Sigmoid colon (tissue), 4 donors: ENCODE results near the gene MC4R.

Source experiments
- CTCF ChIP-seq, 4 experiments: fragments of 450-650 bp in 3 of 4; fragments of 200-600 bp in 1 of 4; IDR thresholded peaks; one replicate each; pipeline ENCODE4 v1.5.1; 2016 to 2019; ENCODE audit warnings: antibody characterized with exemption in 4 of 4, mild to moderate bottlenecking in 3 of 4, moderate library complexity in 2 of 4
- EP300 ChIP-seq, 4 donors: sonication (generic); formaldehyde crosslinking; IDR thresholded peaks; one replicate each; pipeline ENCODE4 v1.6.1; 2017; ENCODE audit warnings: antibody characterized with exemption in 4 of 4

DNA sequence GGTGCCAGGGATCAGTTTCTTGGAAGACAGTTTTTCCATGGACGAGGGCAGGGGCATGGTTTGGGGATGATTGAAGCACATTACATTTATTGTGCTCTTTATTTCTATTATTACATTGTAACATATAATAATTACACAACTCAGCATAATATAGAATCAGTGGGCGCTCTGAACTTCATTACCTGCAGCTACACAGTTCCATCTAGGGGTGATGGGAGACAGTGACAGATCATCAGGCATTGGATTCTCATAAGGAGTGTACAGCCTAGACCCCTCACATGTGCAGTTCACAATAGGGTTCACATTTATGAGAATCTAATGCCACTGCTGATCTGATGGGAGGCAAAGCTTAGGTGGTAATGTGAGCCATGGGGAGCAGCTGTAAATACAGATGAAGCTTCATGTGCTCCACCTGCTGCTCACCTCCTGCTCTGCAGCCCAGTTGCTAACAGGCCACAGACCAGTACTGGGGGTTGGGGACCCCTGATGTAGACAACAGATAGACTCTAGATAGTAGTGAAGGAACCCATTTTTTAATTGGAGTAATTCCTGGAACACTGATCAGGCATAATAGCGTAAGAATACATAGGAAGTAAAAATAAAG is 41.5 kb upstream of the MC4R start:
- no peak for TF ChIP-seq CTCF (IDR thresholded peaks at IDR 0.05)
- TF ChIP-seq EP300 (IDR thresholded peaks at IDR 0.05), result no peak
